OCI-LY3 (cell line): Measurements from ENCODE around the gene TRAF6.

Source experiments
- H2AFZ ChIP-seq: fragments of 200-600, 300-600 bp; shearing (Covaris generic); 2 replicates; pipeline ENCODE4 v1.6.0; 2014; ENCODE audit warnings: antibody characterized with exemption, low read depth, low read length
- H3K27ac ChIP-seq: fragments of 200-600, 300-600 bp; sonication (generic); 2 replicates; pipeline ENCODE4 v1.5.1; 2014; ENCODE audit warnings: mild to moderate bottlenecking, low read length, moderate library complexity, mixed read lengths
- H3K27me3 ChIP-seq: fragments of 200-600, 300-600 bp; sonication (generic); 2 replicates; pipeline ENCODE4 v1.6.1; 2014; ENCODE audit warnings: low read depth, low read length, mixed read lengths
- H3K36me3 ChIP-seq: fragments of 200-600, 300-600 bp; sonication (generic); replicated peaks from 2 replicates; pipeline ENCODE3; 2014; ENCODE audit warnings: low read depth, low read length, mixed read lengths
- H3K4me1 ChIP-seq: fragments of 300-600, 200-600 bp; sonication (generic); 2 replicates; pipeline ENCODE4 v1.6.1; 2014; ENCODE audit warnings: low read length, mixed read lengths
- H3K4me2 ChIP-seq: fragments of 200-600, 300-600 bp; sonication (generic); 2 replicates; pipeline ENCODE4 v1.6.1; 2014; ENCODE audit warnings: low read length, mixed read lengths
- H3K4me3 ChIP-seq: fragments of 300-600, 200-600 bp; sonication (generic); 2 replicates; pipeline ENCODE4 v1.5.1; 2014; ENCODE audit warnings: antibody characterized with exemption, mild to moderate bottlenecking, low read length, moderate library complexity
- H3K79me2 ChIP-seq: fragments of 300-600, 200-600 bp; shearing (Covaris generic); 2 replicates; pipeline ENCODE4 v1.6.1; 2014; ENCODE audit warnings: mild to moderate bottlenecking, low read length, mixed read lengths
- H3K9ac ChIP-seq: fragments of 300-600, 200-600 bp; shearing (Covaris generic); 2 replicates; pipeline ENCODE4 v1.6.0; 2014; ENCODE audit warnings: mild to moderate bottlenecking, low read length, moderate library complexity
- H3K9me3 ChIP-seq: fragments of 200-600, 300-600 bp; shearing (Covaris generic); 2 replicates; pipeline ENCODE4 v1.6.1; 2014; ENCODE audit warnings: low read length, mixed read lengths; ENCODE audit not compliant: insufficient read depth
- H4K20me1 ChIP-seq: fragments of 200-600, 300-600 bp; sonication (generic); 2 replicates; pipeline ENCODE4 v1.6.1; 2016; ENCODE audit warnings: low read length, mixed read lengths; ENCODE audit not compliant: insufficient read depth
- EZH2phosphoT487 ChIP-seq: fragments of 200-600 bp; shearing (Covaris generic); IDR thresholded peaks from 2 replicates; pipeline ENCODE4 v1.6.1; 2018; ENCODE audit warnings: antibody characterized with exemption, mixed run types, low read depth
- TF ChIP-seq, protein P1 (sequence below): fragments of 200-600, 300-600 bp; sonication (generic); IDR thresholded peaks from 2 replicates; pipeline ENCODE4 v1.5.1; 2014; ENCODE audit warnings: antibody characterized with exemption, low read length, low read depth

TRAF6 gene

DNA sequence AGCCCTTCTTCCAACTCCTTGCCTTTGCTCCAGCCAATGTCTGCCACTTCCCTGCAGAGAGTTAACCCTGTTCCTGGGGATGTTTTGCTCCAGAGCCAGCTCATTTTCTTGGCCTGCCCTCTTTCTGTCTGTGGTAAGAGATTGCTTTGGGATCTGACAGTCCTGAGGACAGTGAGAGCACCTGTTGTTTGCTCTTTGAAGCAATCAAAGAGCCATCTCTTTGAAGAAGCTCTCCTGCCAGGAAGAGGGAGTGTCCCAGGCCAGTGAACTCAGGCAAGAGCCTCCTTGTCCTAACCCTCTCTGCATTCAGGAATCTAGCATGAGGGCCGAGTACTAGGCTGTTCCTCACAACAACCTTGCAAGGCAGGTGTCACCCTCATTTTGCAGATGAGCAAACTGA lies 42.2 kb downstream of the TRAF6 start:
- H3K27me3 ChIP-seq = peaks cover 11% of the 10 kb centered on the region
- no peak overlapping the region for H3K9ac ChIP-seq
- H3K36me3 ChIP-seq = no peaks in the 10 kb centered on the region
- no peaks in the 10 kb centered on the region for H3K79me2 ChIP-seq
- no peaks in the 10 kb centered on the region for H4K20me1 ChIP-seq
- H3K4me2 ChIP-seq = no peak overlapping the region
- H3K4me1 ChIP-seq = no peaks in the 10 kb centered on the region
- no peak overlapping the region for H3K27ac ChIP-seq
- no peak overlapping the region for H2AFZ ChIP-seq
- no peak overlapping the region for H3K4me3 ChIP-seq
- no peaks in the 10 kb centered on the region for H3K9me3 ChIP-seq
- TF ChIP-seq EZH2phosphoT487 = no peak
- TF ChIP-seq, protein P1, sequence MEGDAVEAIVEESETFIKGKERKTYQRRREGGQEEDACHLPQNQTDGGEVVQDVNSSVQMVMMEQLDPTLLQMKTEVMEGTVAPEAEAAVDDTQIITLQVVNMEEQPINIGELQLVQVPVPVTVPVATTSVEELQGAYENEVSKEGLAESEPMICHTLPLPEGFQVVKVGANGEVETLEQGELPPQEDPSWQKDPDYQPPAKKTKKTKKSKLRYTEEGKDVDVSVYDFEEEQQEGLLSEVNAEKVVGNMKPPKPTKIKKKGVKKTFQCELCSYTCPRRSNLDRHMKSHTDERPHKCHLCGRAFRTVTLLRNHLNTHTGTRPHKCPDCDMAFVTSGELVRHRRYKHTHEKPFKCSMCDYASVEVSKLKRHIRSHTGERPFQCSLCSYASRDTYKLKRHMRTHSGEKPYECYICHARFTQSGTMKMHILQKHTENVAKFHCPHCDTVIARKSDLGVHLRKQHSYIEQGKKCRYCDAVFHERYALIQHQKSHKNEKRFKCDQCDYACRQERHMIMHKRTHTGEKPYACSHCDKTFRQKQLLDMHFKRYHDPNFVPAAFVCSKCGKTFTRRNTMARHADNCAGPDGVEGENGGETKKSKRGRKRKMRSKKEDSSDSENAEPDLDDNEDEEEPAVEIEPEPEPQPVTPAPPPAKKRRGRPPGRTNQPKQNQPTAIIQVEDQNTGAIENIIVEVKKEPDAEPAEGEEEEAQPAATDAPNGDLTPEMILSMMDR = no peak

DNA sequence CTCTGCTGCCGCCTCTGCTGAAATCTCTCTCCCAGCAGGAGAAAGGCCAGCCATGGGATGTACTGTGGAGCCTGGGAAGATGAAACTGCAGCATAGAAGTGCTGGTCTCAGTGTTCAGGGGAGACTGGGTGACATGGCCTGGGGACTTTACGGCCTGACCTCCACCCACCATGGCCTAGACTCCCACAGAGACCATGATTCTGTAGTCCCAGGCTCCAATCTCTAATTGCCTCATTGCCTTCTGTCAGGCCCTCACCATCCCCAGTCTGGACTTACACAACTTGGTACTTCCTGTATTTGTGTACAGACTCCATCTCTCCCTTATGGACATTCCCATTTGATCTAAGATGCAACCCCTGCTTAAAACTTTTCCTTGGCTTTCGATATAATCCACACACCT lies 43.1 kb downstream of the TRAF6 start:
- H3K27ac ChIP-seq = no peak overlapping the region
- H3K9me3 ChIP-seq = no peaks in the 10 kb centered on the region
- H3K4me1 ChIP-seq = no peaks in the 10 kb centered on the region

DNA sequence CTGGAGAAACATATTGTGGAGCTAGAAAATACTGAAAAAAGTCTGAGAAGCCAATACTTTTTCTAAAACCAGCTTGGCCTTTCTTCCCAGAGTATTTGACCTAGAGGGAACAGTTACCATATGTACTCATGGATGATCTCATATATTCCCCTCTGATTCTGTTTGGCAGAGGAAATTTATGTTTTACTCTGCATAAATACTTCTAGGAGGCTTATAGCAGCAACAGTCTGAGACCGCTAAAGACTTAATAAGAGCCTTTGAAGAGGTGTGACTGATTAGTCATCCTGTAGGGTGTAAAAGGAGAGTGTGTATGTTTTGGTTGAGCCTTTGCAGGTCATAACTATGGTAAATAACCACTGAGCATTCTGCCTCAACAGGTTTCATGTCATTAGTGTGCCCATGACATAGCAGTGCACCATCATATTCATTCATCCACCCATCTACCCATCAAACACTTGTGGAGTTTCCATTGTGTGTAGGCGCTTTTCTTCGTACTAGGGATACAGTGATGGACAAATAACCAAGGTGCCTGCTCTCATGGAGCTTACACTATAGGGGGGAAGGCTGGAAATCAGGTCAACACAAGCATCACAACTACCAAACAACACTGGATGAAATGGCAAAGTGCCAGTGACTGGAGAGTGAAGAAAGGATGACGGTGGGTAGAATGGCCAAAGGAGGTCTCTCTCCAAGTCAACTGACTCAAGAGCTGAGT lies 44.5 kb downstream of the TRAF6 start:
- Histone ChIP-seq H3K4me3 (no peak overlapping the region), H3K27ac (no peak overlapping the region), H3K9me3 (no peaks in the 10 kb centered on the region), H2AFZ (no peak overlapping the region), H3K9ac (no peak overlapping the region), H3K27me3 (peaks cover 10% of the 10 kb centered on the region), H4K20me1 (no peaks in the 10 kb centered on the region), H3K4me2 (no peak overlapping the region), H3K79me2 (no peaks in the 10 kb centered on the region), H3K36me3 (no peaks in the 10 kb centered on the region), H3K4me1 (no peaks in the 10 kb centered on the region)
- TF ChIP-seq, protein P1 = no peak

More for the DNA sequence above, 43.1 kb downstream of the TRAF6 start:
- Histone ChIP-seq H3K36me3 (no peaks in the 10 kb centered on the region), H2AFZ (no peak overlapping the region), H3K27me3 (peaks cover 11% of the 10 kb centered on the region), H3K4me3 (no peak overlapping the region), H3K4me2 (no peak overlapping the region), H3K79me2 (no peaks in the 10 kb centered on the region), H4K20me1 (no peaks in the 10 kb centered on the region), H3K9ac (no peak overlapping the region)
- TF ChIP-seq, protein P1 = no peak
- TF ChIP-seq EZH2phosphoT487 = no peak

DNA sequence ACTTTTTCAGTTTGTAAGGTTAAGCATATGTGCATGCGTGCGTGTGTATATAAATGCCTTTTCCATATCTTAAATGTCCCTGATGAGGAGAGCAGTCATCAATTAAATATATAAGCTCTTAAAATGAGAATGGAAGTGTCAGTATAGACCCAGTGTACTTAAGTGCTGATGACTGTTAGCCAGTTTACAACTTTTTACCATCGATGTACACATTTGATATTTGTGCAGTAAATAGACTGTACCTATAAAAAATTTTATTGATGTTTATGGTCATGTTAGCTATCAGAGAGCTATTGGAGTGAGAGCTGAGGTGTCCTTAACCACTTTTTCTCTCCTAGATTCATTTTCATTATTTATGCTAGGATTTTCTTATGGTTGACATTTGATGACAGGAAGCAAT lies 45.4 kb downstream of the TRAF6 start:
- H3K9ac ChIP-seq = no peak overlapping the region
- no peak overlapping the region for H3K4me3 ChIP-seq
- no peaks in the 10 kb centered on the region for H3K79me2 ChIP-seq
- H3K9me3 ChIP-seq = no peaks in the 10 kb centered on the region
- TF ChIP-seq, protein P1 = no peak
- no peak for TF ChIP-seq EZH2phosphoT487
- H3K4me2 ChIP-seq = no peak overlapping the region
- no peaks in the 10 kb centered on the region for H4K20me1 ChIP-seq
- no peaks in the 10 kb centered on the region for H3K36me3 ChIP-seq
- H3K4me1 ChIP-seq = no peaks in the 10 kb centered on the region
- H3K27ac ChIP-seq = no peak overlapping the region
- H2AFZ ChIP-seq = no peak overlapping the region
- H3K27me3 ChIP-seq = peaks cover 2% of the 10 kb centered on the region; the same call in 1 of the 2 replicates
